ENCODE measurements around the gene OARD1. TPM values are rescaled to one million over a fixed set of nuclear protein-coding genes. Genes with fewer than 3 reads are reported as not detected.

Gene OARD1
- total and polyA plus RNA-seq, 8 donors: 14.9 to 56.4 (median 47.8) TPM

DNA sequence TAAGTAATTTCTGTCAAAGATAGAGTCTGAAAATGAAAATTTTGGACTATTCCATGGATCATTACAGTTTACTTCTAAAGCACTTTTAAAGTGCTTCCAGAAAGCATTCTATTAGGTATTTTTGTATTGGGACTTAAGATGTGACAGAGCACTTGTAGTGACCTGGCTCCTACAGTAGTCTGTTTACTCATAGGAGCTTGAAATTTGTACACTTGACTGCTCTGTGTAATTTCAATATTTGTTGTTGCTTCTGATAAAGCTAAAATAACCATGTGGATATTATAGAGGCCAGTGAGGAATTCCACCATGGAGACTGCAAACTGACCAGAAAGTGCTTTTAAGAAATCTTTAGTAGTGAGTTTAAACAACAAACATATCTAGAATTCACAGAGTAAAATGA, 10.9 kb upstream of the OARD1 start:
- DNase-seq (no peak), ATAC-seq (peak; percentile 64)

DNA sequence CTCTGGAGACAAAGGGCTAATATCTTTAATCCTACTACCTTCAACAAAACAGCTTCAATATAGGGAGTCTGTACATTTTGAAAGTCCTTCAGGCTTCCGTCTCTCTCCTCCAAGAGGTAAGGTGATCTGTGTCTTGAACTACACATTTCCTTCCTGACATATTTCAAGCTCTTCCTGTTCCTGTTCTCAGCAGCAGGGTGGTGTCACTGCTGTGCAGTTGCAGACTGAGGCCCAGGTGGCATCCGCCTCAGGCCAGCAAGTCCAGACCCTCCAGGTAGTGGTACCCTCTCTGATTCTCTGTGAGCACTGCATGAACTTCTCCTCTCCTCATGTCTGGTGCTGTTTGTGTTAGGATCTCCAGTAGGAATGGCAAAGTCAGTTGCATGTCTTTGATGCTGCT, 8.5 kb upstream of the OARD1 start:
- Histone ChIP-seq H3K27ac (peak overlapping the region in 1 of 2 donors; percentile 47), H3K4me1 (peaks cover 0 to 43% of the 10 kb centered on the region in 2 donors), H3K36me3 (peaks cover 0 to 50% of the 10 kb centered on the region in 2 donors), H3K9me3 (no peaks in the 10 kb centered on the region), H3K27me3 (no peaks in the 10 kb centered on the region), H3K4me3 (no peak overlapping the region)
- ATAC-seq (no peak), DNase-seq (no peak)
- TF ChIP-seq, protein P1, sequence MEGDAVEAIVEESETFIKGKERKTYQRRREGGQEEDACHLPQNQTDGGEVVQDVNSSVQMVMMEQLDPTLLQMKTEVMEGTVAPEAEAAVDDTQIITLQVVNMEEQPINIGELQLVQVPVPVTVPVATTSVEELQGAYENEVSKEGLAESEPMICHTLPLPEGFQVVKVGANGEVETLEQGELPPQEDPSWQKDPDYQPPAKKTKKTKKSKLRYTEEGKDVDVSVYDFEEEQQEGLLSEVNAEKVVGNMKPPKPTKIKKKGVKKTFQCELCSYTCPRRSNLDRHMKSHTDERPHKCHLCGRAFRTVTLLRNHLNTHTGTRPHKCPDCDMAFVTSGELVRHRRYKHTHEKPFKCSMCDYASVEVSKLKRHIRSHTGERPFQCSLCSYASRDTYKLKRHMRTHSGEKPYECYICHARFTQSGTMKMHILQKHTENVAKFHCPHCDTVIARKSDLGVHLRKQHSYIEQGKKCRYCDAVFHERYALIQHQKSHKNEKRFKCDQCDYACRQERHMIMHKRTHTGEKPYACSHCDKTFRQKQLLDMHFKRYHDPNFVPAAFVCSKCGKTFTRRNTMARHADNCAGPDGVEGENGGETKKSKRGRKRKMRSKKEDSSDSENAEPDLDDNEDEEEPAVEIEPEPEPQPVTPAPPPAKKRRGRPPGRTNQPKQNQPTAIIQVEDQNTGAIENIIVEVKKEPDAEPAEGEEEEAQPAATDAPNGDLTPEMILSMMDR (IDR thresholded peaks at IDR 0.05): no peak
- intact Hi-C loops (cut with DNase I): no loop called here

More for the DNA sequence above, 10.9 kb upstream of the OARD1 start:
- TF ChIP-seq, protein P1 (IDR thresholded peaks at IDR 0.05): no peak
- intact Hi-C loops (cut with DNase I): no loop called here
- H3K36me3 ChIP-seq: peaks cover 0 to 74% of the 10 kb centered on the region in 2 donors
- H3K4me1 ChIP-seq: peaks cover 0 to 21% of the 10 kb centered on the region in 2 donors
- H3K27me3 ChIP-seq: no peaks in the 10 kb centered on the region
- no peak overlapping the region for H3K4me3 ChIP-seq
- H3K27ac ChIP-seq: no peak overlapping the region
- no peaks in the 10 kb centered on the region for H3K9me3 ChIP-seq

GRCh38 chr6:41079080-41079479, 6.9 kb upstream of the OARD1 start:
- Histone ChIP-seq H3K36me3 (peaks cover 0 to 35% of the 10 kb centered on the region in 2 donors), H3K4me1 (peaks cover 8 to 59% of the 10 kb centered on the region in 2 donors), H3K27me3 (no peaks in the 10 kb centered on the region), H3K9me3 (no peaks in the 10 kb centered on the region), H3K27ac (no peak overlapping the region), H3K4me3 (no peak overlapping the region)
- ATAC-seq: no peak
- no peak for DNase-seq
- intact Hi-C loops (cut with DNase I): no loop called here
- TF ChIP-seq, protein P1 (IDR thresholded peaks at IDR 0.05): no peak

GRCh38 chr6:41078101-41078500, 5.9 kb upstream of the OARD1 start:
- DNase-seq (no peak), ATAC-seq (no peak)
- H3K4me1 ChIP-seq: peaks cover 11 to 61% of the 10 kb centered on the region in 2 donors
- TF ChIP-seq, protein P1 (IDR thresholded peaks at IDR 0.05): no peak
- no peaks in the 10 kb centered on the region for H3K9me3 ChIP-seq
- no peaks in the 10 kb centered on the region for H3K27me3 ChIP-seq
- intact Hi-C loops (cut with DNase I): no loop called here
- H3K36me3 ChIP-seq: peaks cover 0 to 32% of the 10 kb centered on the region in 2 donors
- no peak overlapping the region for H3K4me3 ChIP-seq
- no peak overlapping the region for H3K27ac ChIP-seq

DNA sequence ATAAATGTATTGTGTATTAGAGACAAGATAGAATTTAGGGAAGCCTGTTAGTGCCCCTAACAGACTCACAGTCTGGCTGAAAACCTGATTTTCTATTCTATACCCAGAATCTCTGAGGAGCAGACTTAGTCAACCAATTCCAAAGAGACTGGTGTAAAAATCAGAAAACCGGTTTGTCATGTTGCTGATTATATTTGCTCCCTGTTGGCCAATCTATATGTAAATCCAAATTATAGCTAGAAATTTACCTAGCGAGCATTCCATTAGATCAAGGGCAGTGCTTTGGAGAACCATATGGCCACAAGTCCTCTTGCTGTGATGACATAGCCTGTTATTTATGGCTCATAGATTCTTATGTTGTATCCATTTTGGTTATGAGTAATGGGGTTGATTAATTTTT, 5.4 kb upstream of the OARD1 start:
- peaks cover 11 to 61% of the 10 kb centered on the region in 2 donors for H3K4me1 ChIP-seq
- intact Hi-C loops (cut with DNase I): no loop called here
- H3K27ac ChIP-seq: no peak overlapping the region
- H3K36me3 ChIP-seq: peaks cover 0 to 32% of the 10 kb centered on the region in 2 donors
- H3K9me3 ChIP-seq: no peaks in the 10 kb centered on the region
- H3K27me3 ChIP-seq: no peaks in the 10 kb centered on the region
- H3K4me3 ChIP-seq: no peak overlapping the region
- peak in 1 of 4 donors; percentile 21 for DNase-seq
- TF ChIP-seq, protein P1 (IDR thresholded peaks at IDR 0.05): no peak
- ATAC-seq: no peak
